ENCODE results near the gene SLC18A2.
A peak's percentile ranks its signal among the peaks of the same experiment; 100 is the strongest.

- no peak for TF ChIP-seq CTCF (conservative IDR thresholded peaks at IDR 0.05 in 1 of 2, IDR thresholded peaks at IDR 0.05 in 1 of 2; ENCODE audit: low read depth in 1 of 2, low read length in 2 of 2)
- peak; percentile 42 for TF ChIP-seq EZH2 (IDR thresholded peaks at IDR 0.05; ENCODE audit: low read length, missing control alignments)
Observed at GRCh38 chr10:117240621-117241529, at the start of gene SLC18A2.

Measured in fibroblast of lung (primary cell).